OCI-LY1 (cell line): ENCODE measurements around the gene CSGALNACT2.

ENCODE experiments used
- H2AFZ ChIP-seq: fragments of 200-600 bp; sonication (generic), shearing (Covaris generic); 2 replicates; pipeline ENCODE4 v1.6.0; 2014; ENCODE audit warnings: antibody characterized with exemption, mild to moderate bottlenecking, low read length
- H3F3A ChIP-seq: fragments of 200-600 bp; sonication (generic), shearing (Covaris generic); 2 replicates; pipeline ENCODE4 v1.6.0; 2014; ENCODE audit warnings: mild to moderate bottlenecking, antibody characterized with exemption, low read length, moderate library complexity; ENCODE audit not compliant: insufficient read depth
- H3K27ac ChIP-seq: fragments of 200-600 bp; sonication (generic); 2 replicates; pipeline ENCODE4 v1.5.1; 2014; ENCODE audit warnings: low read length, mixed run types, mild to moderate bottlenecking, low read depth; ENCODE audit not compliant: poor library complexity, severe bottlenecking
- H3K27me3 ChIP-seq: fragments of 200-600 bp; sonication (generic); 2 replicates; pipeline ENCODE4 v1.6.0; 2014; ENCODE audit warnings: antibody characterized with exemption, mild to moderate bottlenecking, low read length, moderate library complexity; ENCODE audit not compliant: insufficient read depth
- H3K36me3 ChIP-seq: fragments of 200-600 bp; sonication (generic); 2 replicates; pipeline ENCODE4 v1.6.1; 2014; ENCODE audit warnings: mild to moderate bottlenecking, antibody characterized with exemption, low read length, moderate library complexity, mixed read lengths; ENCODE audit not compliant: insufficient read depth
- H3K4me1 ChIP-seq: fragments of 200-600 bp; sonication (generic); 2 replicates; pipeline ENCODE4 v1.5.1; 2014; ENCODE audit warnings: mild to moderate bottlenecking, low read length, moderate library complexity; ENCODE audit not compliant: insufficient read depth, severe bottlenecking
- H3K4me2 ChIP-seq: fragments of 200-600 bp; sonication (generic), shearing (Covaris generic); 2 replicates; pipeline ENCODE4 v1.6.1; 2014; ENCODE audit warnings: low read length
- H3K4me3 ChIP-seq: fragments of 200-600 bp; sonication (generic); 2 replicates; pipeline ENCODE4 v1.5.1; 2014; ENCODE audit warnings: low read length, low read depth, mild to moderate bottlenecking, mixed read lengths; ENCODE audit not compliant: poor library complexity, severe bottlenecking
- H3K79me2 ChIP-seq: fragments of 200-600 bp; shearing (Covaris generic); 2 replicates; pipeline ENCODE4 v1.6.1; 2016; ENCODE audit warnings: mixed run types, low read length, mixed read lengths; ENCODE audit not compliant: insufficient read depth
- H3K9ac ChIP-seq: fragments of 200-600 bp; sonication (generic), shearing (Covaris generic); 2 replicates; pipeline ENCODE4 v1.6.1; 2014; ENCODE audit warnings: mild to moderate bottlenecking, low read length, mixed read lengths
- H3K9me2 ChIP-seq: fragments of 200-600 bp; sonication (generic), shearing (Covaris generic); 2 replicates; pipeline ENCODE4 v1.6.1; 2014; ENCODE audit warnings: low read depth, mild to moderate bottlenecking, low read length, mixed read lengths
- H3K9me3 ChIP-seq: fragments of 200-600 bp; shearing (Covaris generic); 2 replicates; pipeline ENCODE4 v1.6.1; 2014; ENCODE audit warnings: low read length, mixed read lengths
- H4K20me1 ChIP-seq: fragments of 200-600 bp; sonication (generic), shearing (Covaris generic); 2 replicates; pipeline ENCODE4 v1.6.0; 2016; ENCODE audit warnings: mild to moderate bottlenecking, low read length; ENCODE audit not compliant: insufficient read depth
- CTCF ChIP-seq: fragments of 200-600 bp; sonication (generic), shearing (Covaris generic); IDR thresholded peaks from 2 replicates; pipeline ENCODE4 v1.5.1; 2017; ENCODE audit warnings: mild to moderate bottlenecking, antibody characterized with exemption, low read length, moderate library complexity, mixed read lengths
- EZH2 ChIP-seq: fragments of 200-600 bp; sonication (generic), shearing (Covaris generic); IDR thresholded peaks from 2 replicates; pipeline ENCODE4 v1.8.0; 2017; ENCODE audit warnings: borderline replicate concordance, mixed run types, mild to moderate bottlenecking, antibody characterized with exemption, low read length, moderate library complexity, mixed read lengths

The CSGALNACT2 gene

DNA sequence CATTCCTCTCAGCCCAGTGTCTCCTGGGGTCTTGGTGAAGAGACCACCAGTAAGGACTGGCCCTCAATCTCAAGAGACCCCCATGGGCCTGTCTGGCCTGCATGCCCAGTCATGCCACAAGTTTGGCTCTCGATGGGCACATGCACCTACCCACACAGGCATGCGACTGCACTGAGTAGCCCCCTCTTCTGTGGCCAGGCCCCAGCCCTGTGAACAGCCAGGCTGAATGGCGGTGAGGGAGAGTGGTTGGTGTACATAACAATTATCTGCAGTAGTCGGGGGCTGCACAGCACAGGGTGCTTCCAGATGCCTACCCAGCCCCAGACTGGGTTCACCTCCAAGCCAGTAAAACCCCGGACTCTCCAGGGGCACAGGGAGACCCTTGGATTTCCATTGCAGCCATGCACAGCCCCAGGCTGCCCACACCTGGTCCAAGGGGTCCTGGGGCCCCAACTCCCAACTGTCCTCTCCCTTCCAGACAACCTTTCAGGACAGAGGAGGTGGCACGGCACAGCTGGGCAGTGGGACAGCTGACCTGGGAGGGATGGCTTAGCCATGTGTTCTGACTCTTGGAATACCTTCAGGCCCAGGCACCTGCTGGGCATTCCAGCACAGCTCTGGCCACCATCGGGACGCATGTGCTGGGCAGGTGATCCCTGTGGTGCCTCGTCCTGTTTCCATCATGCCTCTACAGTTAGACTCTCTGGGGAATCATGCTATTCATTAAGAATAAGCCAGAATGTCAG, 21.0 kb upstream of the CSGALNACT2 start:
- Histone ChIP-seq H3K4me1 (no peaks in the 10 kb centered on the region), H3K27me3 (no peaks in the 10 kb centered on the region), H2AFZ (no peak overlapping the region), H3K27ac (no peak overlapping the region), H3K36me3 (no peaks in the 10 kb centered on the region), H4K20me1 (no peaks in the 10 kb centered on the region), H3K4me3 (no peak overlapping the region), H3K4me2 (no peak overlapping the region), H3K9ac (no peak overlapping the region), H3K9me3 (no peaks in the 10 kb centered on the region), H3K79me2 (no peaks in the 10 kb centered on the region), H3F3A (no peaks in the 10 kb centered on the region), H3K9me2 (no peaks in the 10 kb centered on the region)
- TF ChIP-seq EZH2, result no peak
- no peak for TF ChIP-seq CTCF

DNA sequence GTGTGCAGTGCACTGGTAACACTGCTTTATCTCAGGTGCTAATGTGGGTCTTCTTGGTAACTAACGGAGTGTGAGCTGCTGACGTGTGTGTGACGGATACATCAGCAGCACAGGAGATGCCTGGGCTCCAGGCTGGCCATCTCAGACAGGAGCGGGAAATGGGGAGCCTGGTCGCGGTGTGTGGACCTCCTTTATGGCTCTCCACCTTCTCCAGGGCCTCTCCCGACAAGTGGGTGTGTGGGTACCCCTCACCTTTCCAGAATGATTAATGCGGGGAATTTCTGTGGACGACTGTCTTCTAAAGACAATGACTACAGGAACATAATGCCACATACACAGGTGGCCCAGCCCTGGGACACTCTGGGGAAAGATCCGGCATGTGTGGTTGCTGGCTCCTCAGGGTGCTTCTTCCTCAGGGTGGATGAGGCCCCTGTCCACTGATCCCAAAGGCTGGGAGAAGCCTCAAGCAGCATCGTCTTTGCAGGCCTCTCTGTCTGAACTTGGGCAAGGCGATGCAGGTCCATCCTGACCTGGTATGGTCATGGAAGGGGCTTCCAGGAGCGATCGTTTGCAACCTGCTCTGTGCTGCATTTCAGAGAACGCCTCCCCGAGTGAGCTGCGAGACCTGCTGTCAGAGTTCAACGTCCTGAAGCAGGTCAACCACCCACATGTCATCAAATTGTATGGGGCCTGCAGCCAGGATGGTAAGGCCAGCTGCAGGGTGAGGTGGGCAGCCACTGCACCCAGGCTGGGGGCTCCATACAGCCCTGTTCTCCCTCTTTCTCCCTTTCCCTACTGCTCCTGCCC, 20.3 kb upstream of the CSGALNACT2 start:
- Histone ChIP-seq H3K79me2 (no peaks in the 10 kb centered on the region), H3K4me2 (no peak overlapping the region)

More for the DNA sequence above, 20.3 kb upstream of the CSGALNACT2 start:
- no peak overlapping the region for H3K27ac ChIP-seq
- no peaks in the 10 kb centered on the region for H4K20me1 ChIP-seq
- H2AFZ ChIP-seq, result no peak overlapping the region
- H3K4me1 ChIP-seq, result no peaks in the 10 kb centered on the region
- no peaks in the 10 kb centered on the region for H3K9me2 ChIP-seq
- H3K36me3 ChIP-seq, result no peaks in the 10 kb centered on the region
- H3F3A ChIP-seq, result no peaks in the 10 kb centered on the region
- H3K4me3 ChIP-seq, result no peak overlapping the region
- no peak overlapping the region for H3K9ac ChIP-seq
- no peaks in the 10 kb centered on the region for H3K9me3 ChIP-seq
- no peak for TF ChIP-seq EZH2
- TF ChIP-seq CTCF, result no peak
- H3K27me3 ChIP-seq, result no peaks in the 10 kb centered on the region
